ENCODE results near the gene COMMD2. TPM values are rescaled to one million over a fixed set of nuclear protein-coding genes. Genes with fewer than 3 reads are reported as not detected.

Gene COMMD2
- total RNA-seq (2012; rRNA removed) (31.9 and 46.1 TPM in 2 replicates), polyA plus RNA-seq (2012; rRNA removed) (23.6 and 25.9 TPM in 2 replicates), Bru-seq, nascent RNA (percentile 82 among the genes with signal in this experiment), BruChase-seq, experiment 1, labeled RNA remaining after a 6-hour chase (percentile 81 among the genes with signal in this experiment), BruChase-seq, experiment 2, labeled RNA remaining after a 2-hour chase (percentile 87 among the genes with signal in this experiment)
- polyA plus RNA-seq (2012; cell fraction: cytosol; rRNA removed) = 6.3 and 8.4 TPM in 2 replicates
- polyA plus RNA-seq (2012; cell fraction: nucleus; rRNA removed; ENCODE audit: low replicate concordance) = 4.1 and 14.8 TPM in 2 replicates
- long read RNA-seq, transcript COMMD2-203 (5 exons, 3,706 nt) = major isoform, 35 of 42 reads
- long read RNA-seq, partial matches to known transcripts = 0 of 42 reads
- long read RNA-seq, other reads (novel, unspliced or antisense) = 2 of 42 reads

DNA sequence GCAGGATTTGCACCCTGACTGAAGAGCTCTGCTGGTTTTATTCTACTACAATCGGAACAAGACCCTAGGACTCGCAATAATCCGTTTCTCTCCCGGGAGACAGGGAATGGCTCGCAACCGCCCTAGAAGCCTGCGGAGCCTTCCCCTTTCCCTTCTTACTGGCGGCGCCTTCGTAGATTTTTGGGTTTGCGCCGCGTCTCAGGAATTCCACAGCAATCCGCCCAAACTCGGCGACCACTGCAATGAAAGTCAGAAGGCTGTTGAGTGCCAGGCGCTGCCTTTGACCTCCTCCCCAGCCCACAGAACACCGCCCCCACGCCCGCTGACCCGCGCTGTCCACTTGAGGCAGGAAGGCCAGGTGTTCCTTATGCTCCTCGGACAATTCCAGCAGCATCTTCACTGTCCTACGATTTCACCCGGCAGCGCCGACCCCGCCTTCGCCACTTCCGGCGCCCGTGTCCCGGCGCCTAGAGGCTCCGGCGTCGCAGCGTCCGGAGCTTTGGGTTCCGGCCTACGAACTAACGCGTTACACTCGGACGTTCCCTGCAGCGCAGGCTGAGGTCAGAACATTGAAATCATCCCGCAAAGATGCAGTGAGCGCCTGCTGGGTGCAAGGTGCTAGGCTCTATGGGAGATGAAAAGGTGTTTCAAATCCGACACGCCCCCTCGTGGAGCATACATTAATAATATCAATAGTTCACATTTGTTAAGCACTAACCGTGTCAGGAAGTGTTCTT, at the start of gene COMMD2:
COMMD2 (minus strand) TSS at position 439 of the 737 bp plus-strand sequence; CDS start at position 394, 45 bp downstream.
- dilution Hi-C loops (cut with HindIII; ENCODE audit: low sequenced_read_pairs, unreplicated experiment) (no loop called here), intact Hi-C loops (cut with micrococcal nuclease) (loop anchor here (1.0 kb wide), 1 partner anchor 240 kb away; no protein-coding TSS in a partner anchor), in situ Hi-C loops (cut with MboI; ENCODE audit: low sequenced_read_pairs) (no loop called here)
- Histone ChIP-seq H4K91ac (ENCODE audit: insufficient read depth, low read depth, low read length) (peak within 1 kb of the TSS; percentile 91), H2AFZ (replicated peaks; ENCODE audit: low read length, poor library complexity) (peak within 1 kb of the TSS; percentile 98), H3K9me1 (ENCODE audit: insufficient read depth, low read length) (0 out of 2 replicates have a peak, but pooled peaks cover 3% of the 10 kb centered on the region), H3K4me3 (ENCODE audit: insufficient read depth, low read depth, low read length) (peak within 1 kb of the TSS; percentile 66), H3K9ac (ENCODE audit: low read depth, low read length) (peak within 1 kb of the TSS; percentile 75), H3K23ac (ENCODE audit: low read depth, low read length) (peak within 1 kb of the TSS; percentile 94), H3K79me1 (ENCODE audit: low read depth in 1 of 2, low read length in 2 of 2) (peaks cover 9 to 33% of the 10 kb centered on the region in 2 experiments), H4K20me1 (ENCODE audit: insufficient read depth, low read length) (no peaks in the 10 kb centered on the region), H3K27me3 (ENCODE audit: control insufficient read depth, insufficient read depth, low read length) (peaks cover 2% of the 10 kb centered on the region; the same call in 1 of the 2 replicates), H4K8ac (ENCODE audit: low read depth in 2 of 2, low read length in 2 of 2) (peak within 1 kb of the TSS; percentile 44 to 95), H4K5ac (ENCODE audit: low read depth, low read length) (peak within 1 kb of the TSS; percentile 84), H3K4ac (ENCODE audit: low read depth, low read length) (peak within 1 kb of the TSS; percentile 91), H2BK20ac (ENCODE audit: low read depth, low read length) (no peak within 1 kb of the TSS), H3K4me1 (ENCODE audit: control insufficient read depth, insufficient read depth, low read length) (0 out of 2 replicates have a peak, but pooled peaks cover 2% of the 10 kb centered on the region), H2AK9ac (replicated peaks; ENCODE audit: low read depth, low read length, poor library complexity) (peak within 1 kb of the TSS; percentile 65), H3K4me2 (ENCODE audit: low read depth, low read length) (peak within 1 kb of the TSS; percentile 98), H3K14ac (replicated peaks; ENCODE audit: low read depth, low read length) (peak within 1 kb of the TSS; percentile 95), H3K36me3 (ENCODE audit: control insufficient read depth, insufficient read depth, low read length) (peaks cover 6% of the 10 kb centered on the region), H3K18ac (ENCODE audit: low read depth, low read length) (no peak within 1 kb of the TSS), H3K9me3 (ENCODE audit: control insufficient read depth, insufficient read depth, low read length) (no peaks in the 10 kb centered on the region), H3K27ac (ENCODE audit: insufficient read depth, low read length) (peak within 1 kb of the TSS; percentile 48), H2BK120ac (ENCODE audit: low read depth, low read length) (peak within 1 kb of the TSS; percentile 80), H2BK5ac (ENCODE audit: low read depth, low read length, poor library complexity, severe bottlenecking) (peak within 1 kb of the TSS; percentile 3), H2AK5ac (ENCODE audit: low read depth, low read length) (no peak within 1 kb of the TSS), H3K56ac (ENCODE audit: extremely low read depth, insufficient read depth, low read length) (peak within 1 kb of the TSS; percentile 28), H2BK15ac (ENCODE audit: low read depth, low read length) (no peak within 1 kb of the TSS)
- DNase-seq (peak; percentile 85), ATAC-seq (ENCODE audit: low read depth) (peak; percentile 99)
- ChIA-PET CTCF (interaction anchor here (1.0 to 2.8 kb wide), 6 partner anchors 8 to 61 kb away, joined by 3 to 14 read pairs (median 4); partner anchors contain the start of gene RNF13), POLR2A (ENCODE audit: unreplicated experiment) (interaction anchor here (0.5 kb wide), 1 partner anchor 230 kb away, joined by 4 read pairs; no protein-coding TSS in a partner anchor)
- no TSS peak for BruUV-seq (replicated peaks)
- WGBS, 2 experiments (ENCODE audit: extremely low coverage in 2 of 2, insufficient read length in 1 of 2) = 1% methylated on average over 19 of the region's 52 CpGs; no CpG with 5 or more reads in 1 of the 2 experiments
- TF ChIP-seq MAZ (IDR thresholded peaks at IDR 0.05; ENCODE audit: borderline replicate concordance, low read depth, low read length) (peak; percentile 70), MAFK (IDR thresholded peaks at IDR 0.05; ENCODE audit: low read depth, low read length) (no peak), MXI1 (IDR thresholded peaks at IDR 0.05; ENCODE audit: borderline replicate concordance, low read depth, low read length) (no peak), BHLHE40 (IDR thresholded peaks at IDR 0.05; ENCODE audit: low read depth, low read length) (peak; percentile 51; the same call in 1 of the 2 replicates), SMC3 (IDR thresholded peaks at IDR 0.05; ENCODE audit: low read depth, low read length) (peak; percentile 30; the same call in 1 of the 2 replicates), CHD1 (IDR thresholded peaks at IDR 0.05; ENCODE audit: low read depth, low read length) (no peak), RCOR1 (IDR thresholded peaks at IDR 0.05; ENCODE audit: insufficient replicate concordance, low read length) (peak; percentile 51), POLR2A (IDR thresholded peaks at IDR 0.05; ENCODE audit: low read depth, low read length) (no peak), RAD21 (IDR thresholded peaks at IDR 0.05; ENCODE audit: low read length) (peak; percentile 42; the same call in 1 of the 2 replicates), RFX5 (IDR thresholded peaks at IDR 0.05; ENCODE audit: low read depth, low read length) (no peak)
- TF ChIP-seq, protein P1, sequence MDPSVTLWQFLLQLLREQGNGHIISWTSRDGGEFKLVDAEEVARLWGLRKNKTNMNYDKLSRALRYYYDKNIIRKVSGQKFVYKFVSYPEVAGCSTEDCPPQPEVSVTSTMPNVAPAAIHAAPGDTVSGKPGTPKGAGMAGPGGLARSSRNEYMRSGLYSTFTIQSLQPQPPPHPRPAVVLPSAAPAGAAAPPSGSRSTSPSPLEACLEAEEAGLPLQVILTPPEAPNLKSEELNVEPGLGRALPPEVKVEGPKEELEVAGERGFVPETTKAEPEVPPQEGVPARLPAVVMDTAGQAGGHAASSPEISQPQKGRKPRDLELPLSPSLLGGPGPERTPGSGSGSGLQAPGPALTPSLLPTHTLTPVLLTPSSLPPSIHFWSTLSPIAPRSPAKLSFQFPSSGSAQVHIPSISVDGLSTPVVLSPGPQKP (IDR thresholded peaks at IDR 0.05; ENCODE audit: borderline replicate concordance, low read depth, low read length) = peak; percentile 27; the same call in 1 of the 2 replicates
- TF ChIP-seq, protein P2, sequence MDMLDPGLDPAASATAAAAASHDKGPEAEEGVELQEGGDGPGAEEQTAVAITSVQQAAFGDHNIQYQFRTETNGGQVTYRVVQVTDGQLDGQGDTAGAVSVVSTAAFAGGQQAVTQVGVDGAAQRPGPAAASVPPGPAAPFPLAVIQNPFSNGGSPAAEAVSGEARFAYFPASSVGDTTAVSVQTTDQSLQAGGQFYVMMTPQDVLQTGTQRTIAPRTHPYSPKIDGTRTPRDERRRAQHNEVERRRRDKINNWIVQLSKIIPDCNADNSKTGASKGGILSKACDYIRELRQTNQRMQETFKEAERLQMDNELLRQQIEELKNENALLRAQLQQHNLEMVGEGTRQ (IDR thresholded peaks at IDR 0.05; ENCODE audit: low read depth, low read length) = no peak

All from IMR-90 (cell line).